GM12878 (cell line): ENCODE results near the gene TRIM28. TPM values are rescaled to one million over a fixed set of nuclear protein-coding genes. Genes with fewer than 3 reads are reported as not detected.

ENCODE experiments used
- ASH2L ChIP-seq: fragments of 300-600, 200-600 bp; sonication (generic); IDR thresholded peaks from 2 replicates; pipeline ENCODE4 v1.6.1; 2017; ENCODE audit warnings: low read depth, mild to moderate bottlenecking, borderline replicate concordance
- BHLHE40 ChIP-seq, 2 experiments: fragments of 450-650 bp in 1 of 2; IDR thresholded peaks; 2 replicates each; pipeline ENCODE4 v1.6.1; 2011 to 2017; ENCODE audit warnings: low read depth in 2 of 2, borderline replicate concordance in 1 of 2, improper control_type of control experiment in 1 of 2, low read length in 1 of 2, mild to moderate bottlenecking in 1 of 2
- CBFB ChIP-seq: IDR thresholded peaks from 2 replicates; pipeline ENCODE4 v1.6.1; 2016; ENCODE audit warnings: antibody characterized with exemption, low read depth
- CBX3 ChIP-seq: fragments of 200-600 bp; sonication (generic); IDR thresholded peaks from 2 replicates; pipeline ENCODE4 v1.6.1; 2016; ENCODE audit warnings: low read depth, borderline replicate concordance
- CEBPB ChIP-seq, 2 experiments: fragments of 150-350 bp in 1 of 2; IDR thresholded peaks; 2 replicates each; pipeline ENCODE4 v1.6.1; 2012 to 2014; ENCODE audit warnings: low read depth in 2 of 2, low read length in 2 of 2, borderline replicate concordance in 1 of 2, inconsistent platforms in 1 of 2
- CHD2 ChIP-seq: IDR thresholded peaks from 2 replicates; pipeline ENCODE4 v1.6.1; 2011; ENCODE audit warnings: low read depth, low read length, improper control_type of control experiment, borderline replicate concordance
- CREB1 ChIP-seq: IDR thresholded peaks from 2 replicates; pipeline ENCODE4 v1.6.1; 2012; ENCODE audit warnings: low read depth, mild to moderate bottlenecking, inconsistent platforms
- IRF4 ChIP-seq: IDR thresholded peaks from 2 replicates; pipeline ENCODE4 v1.6.1; 2011; ENCODE audit warnings: low read depth, low read length
- KLF5 ChIP-seq: fragments of 450-650 bp; IDR thresholded peaks from 2 replicates; pipeline ENCODE4 v1.6.1; 2014; ENCODE audit warnings: mild to moderate bottlenecking; ENCODE audit not compliant: partially characterized antibody
- LARP7 ChIP-seq: fragments of 450-650 bp; IDR thresholded peaks from 2 replicates; pipeline ENCODE4 v1.6.1; 2017; ENCODE audit warnings: mild to moderate bottlenecking
- MEF2B ChIP-seq: fragments of 450-650 bp; IDR thresholded peaks from 2 replicates; pipeline ENCODE4 v1.6.1; 2018; ENCODE audit warnings: mild to moderate bottlenecking, moderate library complexity; ENCODE audit not compliant: partially characterized antibody, poor library complexity, severe bottlenecking
- MTA2 ChIP-seq: fragments of 450-650 bp; IDR thresholded peaks from 2 replicates; pipeline ENCODE4 v1.6.1; 2016; ENCODE audit warnings: low read depth, mild to moderate bottlenecking, moderate library complexity
- NR2C2 ChIP-seq: IDR thresholded peaks from 2 replicates; pipeline ENCODE4 v1.6.1; 2011; ENCODE audit warnings: borderline replicate concordance, low read depth; ENCODE audit not compliant: control insufficient read depth, insufficient read length
- PAX5 ChIP-seq: IDR thresholded peaks from 2 replicates; pipeline ENCODE4 v1.6.1; 2011; ENCODE audit warnings: low read depth, low read length, borderline replicate concordance
- PBX3 ChIP-seq: IDR thresholded peaks from 2 replicates; pipeline ENCODE4 v1.6.1; 2011; ENCODE audit warnings: mild to moderate bottlenecking, low read depth, low read length, moderate library complexity; ENCODE audit not compliant: insufficient replicate concordance
- POLR2AphosphoS5 ChIP-seq: IDR thresholded peaks from 2 replicates; pipeline ENCODE4 v1.6.1; 2011; ENCODE audit warnings: mild to moderate bottlenecking, low read length, inconsistent platforms
- REST ChIP-seq: IDR thresholded peaks from 2 replicates; pipeline ENCODE4 v1.6.1; 2012; ENCODE audit warnings: mild to moderate bottlenecking, low read depth, low read length
- TAF1 ChIP-seq: IDR thresholded peaks from 2 replicates; pipeline ENCODE4 v1.6.1; 2011; ENCODE audit warnings: mild to moderate bottlenecking, low read depth, low read length, borderline replicate concordance
- TARDBP ChIP-seq: IDR thresholded peaks from 2 replicates; pipeline ENCODE4 v1.6.1; 2016; ENCODE audit warnings: borderline replicate concordance
- ZBED1 ChIP-seq: IDR thresholded peaks from 2 replicates; pipeline ENCODE4 v1.6.1; 2016; ENCODE audit warnings: borderline replicate concordance
- ZBTB4 ChIP-seq: fragments of 450-650 bp; formaldehyde crosslinking; IDR thresholded peaks from 2 replicates; pipeline ENCODE4 v1.4.0; 2022; ENCODE audit warnings: mild to moderate bottlenecking, moderate library complexity
- ZNF622 ChIP-seq: fragments of 450-650 bp; IDR thresholded peaks from 2 replicates; pipeline ENCODE4 v1.6.1; 2017; ENCODE audit warnings: mild to moderate bottlenecking, inconsistent platforms
- polyA plus RNA-seq, 11 experiments: library from polyadenylated mRNA; depleted of rRNA in 4 of 11; unstranded in 6 of 11; stranded (reverse) in 5 of 11; fragments of >200 nt; fragmentation: Nextera tagmentation in 4 of 11; fragmentation: Illumina TruSeq in 1 of 11; extraction: Ambion mirVana in 4 of 11; extraction: Trizol in 1 of 11; gene quantifications; 1 replicate in 1 of 11; 2 replicates in 10 of 11; pipeline versions ENCODE4 v1.2.1 to v1.2.3, GENCODE V29; 2011 to 2016; ENCODE audit warnings: inconsistent platforms in 2 of 11, missing spikeins in 2 of 11, low read depth in 1 of 11
- total RNA-seq, 4 experiments: library from RNA; depleted of rRNA in 3 of 4; stranded (reverse); fragments of >200 nt in 3 of 4; fragmentation: Illumina TruSeq in 1 of 4; extraction: Trizol in 1 of 4; gene quantifications; 2 replicates each; pipeline versions ENCODE4 v1.2.1 to v1.2.3, GENCODE V29; 2013 to 2021

TRIM28 gene
- total and polyA plus RNA-seq, 10 of the 15 experiments (the other 5 are each of a cell fraction or from before 2014, with no cell fraction given): 5.0 to 650 (median 296) TPM

GRCh38 chr19:58499021-58499927 is 44.6 kb upstream of the TRIM28 start (continued):
- peak; percentile 56 for TF ChIP-seq REST
- peak; percentile 95 for TF ChIP-seq LARP7
- no peak for TF ChIP-seq ZNF622
- TF ChIP-seq CBX3: no peak
- TF ChIP-seq MEF2B: peak; percentile 56
- no peak for TF ChIP-seq NR2C2
- TF ChIP-seq BHLHE40 (IDR thresholded peaks at IDR 0.05; ENCODE audit: borderline replicate concordance in 1 of 2, low read depth in 2 of 2, low read length in 1 of 2): peak; percentile 47 to 56; a peak in 2 of 4 replicates
- TF ChIP-seq ASH2L: no peak
- TF ChIP-seq CBFB: peak; percentile 78; the same call in 1 of the 2 replicates
- peak; percentile 94 for TF ChIP-seq KLF5
- no peak for TF ChIP-seq PBX3
- no peak for TF ChIP-seq CEBPB (IDR thresholded peaks at IDR 0.05; ENCODE audit: borderline replicate concordance in 1 of 2, low read depth in 2 of 2, low read length in 2 of 2)
- peak; percentile 67; the same call in 1 of the 2 replicates for TF ChIP-seq ZBED1
- TF ChIP-seq ZBTB4 (CRISPR knock-in tag): no peak
- TF ChIP-seq MTA2: peak; percentile 60
- peak; percentile 83 for TF ChIP-seq CREB1
- TF ChIP-seq POLR2AphosphoS5: peak; percentile 49; the same call in 1 of the 2 replicates
- peak; percentile 59; the same call in 1 of the 2 replicates for TF ChIP-seq IRF4
- TF ChIP-seq CHD2: peak; percentile 74; the same call in 1 of the 2 replicates
- peak; percentile 72 for TF ChIP-seq TAF1
- peak; percentile 83; the same call in 1 of the 2 replicates for TF ChIP-seq TARDBP
- TF ChIP-seq PAX5: peak; percentile 49; the same call in 1 of the 2 replicates
